Fibroblast of villous mesenchyme (primary cell): Measurements from ENCODE around the gene SMPDL3B. TPM values are rescaled to one million over a fixed set of nuclear protein-coding genes. Genes with fewer than 3 reads are reported as not detected.

Experiments used
- DNase-seq: peaks from one replicate; pipeline ENCODE4 v3.0.0-alpha.2; 2010; ENCODE audit warnings: low read depth
- H3K4me3 ChIP-seq: 2 replicates; pipeline ENCODE4 v1.5.1; 2011; ENCODE audit warnings: low read depth, mild to moderate bottlenecking, low read length
- total RNA-seq: library from RNA; depleted of rRNA; stranded (reverse); fragments of >200 nt; gene quantifications from 2 replicates; pipeline ENCODE4 v1.2.3, GENCODE V29; 2012
- TF ChIP-seq, protein P1 (sequence below): IDR thresholded peaks from 2 replicates; pipeline ENCODE4 v1.5.1; 2012; ENCODE audit warnings: low read depth, mild to moderate bottlenecking, low read length; ENCODE audit not compliant: insufficient read depth

Gene SMPDL3B
- total RNA-seq, 1 donor, result not detected

- no peak overlapping the region for H3K4me3 ChIP-seq
- TF ChIP-seq, protein P1, sequence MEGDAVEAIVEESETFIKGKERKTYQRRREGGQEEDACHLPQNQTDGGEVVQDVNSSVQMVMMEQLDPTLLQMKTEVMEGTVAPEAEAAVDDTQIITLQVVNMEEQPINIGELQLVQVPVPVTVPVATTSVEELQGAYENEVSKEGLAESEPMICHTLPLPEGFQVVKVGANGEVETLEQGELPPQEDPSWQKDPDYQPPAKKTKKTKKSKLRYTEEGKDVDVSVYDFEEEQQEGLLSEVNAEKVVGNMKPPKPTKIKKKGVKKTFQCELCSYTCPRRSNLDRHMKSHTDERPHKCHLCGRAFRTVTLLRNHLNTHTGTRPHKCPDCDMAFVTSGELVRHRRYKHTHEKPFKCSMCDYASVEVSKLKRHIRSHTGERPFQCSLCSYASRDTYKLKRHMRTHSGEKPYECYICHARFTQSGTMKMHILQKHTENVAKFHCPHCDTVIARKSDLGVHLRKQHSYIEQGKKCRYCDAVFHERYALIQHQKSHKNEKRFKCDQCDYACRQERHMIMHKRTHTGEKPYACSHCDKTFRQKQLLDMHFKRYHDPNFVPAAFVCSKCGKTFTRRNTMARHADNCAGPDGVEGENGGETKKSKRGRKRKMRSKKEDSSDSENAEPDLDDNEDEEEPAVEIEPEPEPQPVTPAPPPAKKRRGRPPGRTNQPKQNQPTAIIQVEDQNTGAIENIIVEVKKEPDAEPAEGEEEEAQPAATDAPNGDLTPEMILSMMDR, result no peak
- no peak for DNase-seq
Observed at GRCh38 chr1:27967106-27967883, 32.5 kb downstream of the SMPDL3B start.

GRCh38 chr1:27967884-27968466, 33.2 kb downstream of the SMPDL3B start:
- H3K4me3 ChIP-seq, result no peak overlapping the region
- no peak for DNase-seq
- TF ChIP-seq, protein P1, result no peak

DNA sequence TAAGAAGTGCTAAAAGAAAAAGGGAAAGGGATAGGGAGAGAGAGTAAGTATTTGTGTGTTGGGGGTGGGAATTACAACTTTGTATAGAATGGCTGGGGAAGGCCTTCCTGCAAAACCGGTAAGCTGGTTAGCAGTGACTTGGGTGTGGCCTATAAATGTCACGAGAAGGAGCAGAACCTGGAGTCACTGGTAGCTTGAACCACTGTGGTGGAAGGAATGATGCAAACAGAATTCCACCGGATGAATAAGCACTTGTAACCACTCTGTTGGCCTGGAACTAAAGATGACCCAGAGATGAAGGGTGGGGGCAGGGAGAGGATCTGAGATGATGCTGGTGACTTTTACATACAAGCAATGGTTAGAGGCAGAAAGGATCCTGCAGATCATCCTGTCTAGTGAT, 33.9 kb downstream of the SMPDL3B start:
- TF ChIP-seq, protein P1, result no peak
- DNase-seq, result peak; percentile 89
- H3K4me3 ChIP-seq, result no peak overlapping the region

GRCh38 chr1:27970401-27970800, 35.6 kb downstream of the SMPDL3B start:
- DNase-seq, result peak; percentile 74
- TF ChIP-seq, protein P1, result no peak
- H3K4me3 ChIP-seq, result no peak overlapping the region

DNA sequence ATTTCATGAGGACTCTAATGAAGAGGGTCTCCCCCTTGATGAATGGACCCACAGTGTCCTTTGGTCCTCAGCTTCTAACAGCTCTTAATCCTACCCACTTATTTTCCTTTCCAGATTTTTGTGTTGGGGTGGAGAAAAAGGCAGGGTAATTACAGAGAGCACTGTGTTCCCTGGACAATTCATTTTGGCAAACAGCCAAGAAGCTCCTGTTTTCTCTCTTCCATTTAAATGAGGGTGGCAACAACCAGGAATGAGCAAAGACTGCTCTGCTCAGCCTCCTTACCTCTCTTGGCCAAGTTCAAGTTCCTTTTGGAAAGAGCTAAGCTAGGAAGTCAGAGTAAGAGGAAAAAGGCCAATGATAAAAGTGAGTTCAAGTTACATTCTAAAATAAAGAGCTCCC, 36.9 kb downstream of the SMPDL3B start:
- TF ChIP-seq, protein P1, result no peak
- peak; percentile 19 for DNase-seq
- H3K4me3 ChIP-seq, result no peak overlapping the region

- no peak overlapping the region for H3K4me3 ChIP-seq
- no peak for DNase-seq
- TF ChIP-seq, protein P1, result no peak
Observed at GRCh38 chr1:27972141-27972540, 37.3 kb downstream of the SMPDL3B start.
